Spleen (tissue), 11 donors: ENCODE results near the gene IMPG2. TPM values are rescaled to one million over a fixed set of nuclear protein-coding genes. Genes with fewer than 3 reads are reported as not detected.

Experiments
- DNase-seq: peaks from one replicate; pipeline ENCODE4 v3.0.0-alpha.2; 2020
- H3K27ac ChIP-seq, 8 donors: fragments of 200-600 bp; sonication (generic) in 7 of 8; 1 replicate in 4 of 8; 2 replicates in 4 of 8; pipeline versions ENCODE4 v1.5.0 to v1.8.0; 2016 to 2021; ENCODE audit warnings: inconsistent platforms in 4 of 8, mild to moderate bottlenecking in 4 of 8, moderate library complexity in 1 of 8
- H3K27me3 ChIP-seq, 7 donors: fragments of 200-600 bp; sonication (generic) in 6 of 7; replicated peaks in 1 of 7; 1 replicate in 4 of 7; 2 replicates in 3 of 7; pipeline versions ENCODE4 v1.5.0 to v1.8.0; 2016 to 2021; ENCODE audit warnings: inconsistent platforms in 3 of 7, mild to moderate bottlenecking in 1 of 7
- H3K36me3 ChIP-seq, 6 donors: fragments of 200-600 bp; sonication (generic) in 5 of 6; 1 replicate in 4 of 6; 2 replicates in 2 of 6; pipeline versions ENCODE4 v1.5.0 to v1.8.0; 2016 to 2021; ENCODE audit warnings: inconsistent platforms in 2 of 6
- H3K4me1 ChIP-seq, 6 donors: fragments of 200-600 bp; sonication (generic) in 5 of 6; 1 replicate in 3 of 6; 2 replicates in 3 of 6; pipeline versions ENCODE4 v1.5.0 to v1.8.0; 2016 to 2021; ENCODE audit warnings: inconsistent platforms in 3 of 6
- H3K4me3 ChIP-seq, 8 donors: fragments of 200-600 bp; sonication (generic) in 7 of 8; 1 replicate in 4 of 8; 2 replicates in 4 of 8; pipeline versions ENCODE4 v1.5.0 to v1.8.0; 2016 to 2021; ENCODE audit warnings: inconsistent platforms in 4 of 8, mild to moderate bottlenecking in 4 of 8, moderate library complexity in 2 of 8
- H3K9me3 ChIP-seq, 8 donors: fragments of 200-600 bp; sonication (generic) in 7 of 8; 1 replicate in 4 of 8; 2 replicates in 4 of 8; pipeline versions ENCODE4 v1.5.0 to v1.8.0; 2016 to 2021; ENCODE audit warnings: inconsistent platforms in 4 of 8
- POLR2A ChIP-seq, 3 donors: fragments of 450-650 bp; IDR thresholded peaks; one replicate each; pipeline ENCODE4 v1.5.1; 2017; ENCODE audit warnings: antibody characterized with exemption in 3 of 3, mild to moderate bottlenecking in 1 of 3
- POLR2AphosphoS5 ChIP-seq, 3 donors: sonication (generic); formaldehyde crosslinking; IDR thresholded peaks; one replicate each; pipeline ENCODE4 v1.5.1; 2017; ENCODE audit warnings: antibody characterized with exemption in 3 of 3
- WGBS, 5 donors: extraction: QIAGEN DNeasy Blood & Tissue Kit in 3 of 5; methylation state at CpG; one replicate each; pipeline versions ENCODE4 v1.1.5 to v1.1.7; 2013 to 2018; 5-methylcytosine and 5-hydroxymethylcytosine counted together
- intact Hi-C: fragments of 100-400 bp; cut with DNase I; formaldehyde crosslinking; loops from one replicate; pipeline ENCODE4 v1.15.0; 2023; ENCODE audit warnings: low total_unique reads
- polyA plus RNA-seq, 3 donors: library from polyadenylated mRNA; stranded (reverse); fragments of 200-250 nt; gene quantifications; one replicate each; pipeline ENCODE4 v1.2.1, GENCODE V29; 2013
- total RNA-seq, 7 donors: library from RNA; depleted of rRNA in 3 of 7; stranded (reverse); fragments of >200 nt in 3 of 7; fragmentation: NEBNext Ultra II Directional in 4 of 7; extraction: Animal tissue kit (Norgen Biotek cat#: 25700) in 4 of 7; gene quantifications; one replicate each; pipeline versions ENCODE4 v1.1.0 to v1.2.1, GENCODE V29; 2016 to 2021
- TF ChIP-seq, protein P1 (sequence below), 11 experiments: fragments of 200-600 bp in 7 of 11; fragments of 450-650 bp in 4 of 11; sonication (generic) in 4 of 11; IDR thresholded peaks in 8 of 11; conservative IDR thresholded peaks in 3 of 11; 1 replicate in 7 of 11; 2 replicates in 4 of 11; pipeline versions ENCODE4 v1.4.0 to v1.8.0; 2016 to 2021; ENCODE audit warnings: antibody characterized with exemption in 11 of 11, inconsistent platforms in 4 of 11, mild to moderate bottlenecking in 1 of 11
- donor health status: healthy with polysubstance abuse.
- donor health status: DM: no; HTN: no; CAD: no; lungs with moderate emphysema.
- donor health status: DM: no; HTN: no; CAD: no.
- donor health status: Bipolar disorder and iron deficiency.
- donor health status: healthy.
- donor health status: DM: no; HTN: no; CAD: no.
- donor health status: DM: yes; HTN: yes; CAD: no.

The IMPG2 gene
- total and polyA plus RNA-seq, 10 donors, result 0.06 to 1.2 (median 0.52) TPM

DNA sequence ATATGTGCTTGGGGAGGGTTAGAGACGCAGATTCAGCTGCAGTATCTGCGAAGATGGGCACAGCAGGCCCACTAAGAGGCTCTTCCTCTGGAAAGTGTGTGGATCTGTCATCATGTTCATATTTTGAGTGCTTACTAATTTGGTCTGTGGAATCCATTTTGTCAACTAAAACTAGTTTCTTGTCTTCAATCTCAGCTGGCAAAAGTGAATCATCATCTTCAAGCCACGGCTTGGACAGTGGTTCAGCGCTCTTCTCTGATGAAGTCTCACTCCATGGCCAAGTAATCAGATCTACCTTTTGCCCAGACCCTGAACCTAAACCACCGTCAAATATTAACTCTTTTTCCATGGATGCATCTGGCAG lies 76.2 kb downstream of the IMPG2 start:
- no peaks in the 10 kb centered on the region for H3K27me3 ChIP-seq
- intact Hi-C loops, result no loop called here
- WGBS, 5 donors, result 90 to 94% (median 93%) methylated on average over 5 of the region's 5 CpGs
- H3K4me3 ChIP-seq, result no peak overlapping the region
- no peaks in the 10 kb centered on the region for H3K9me3 ChIP-seq
- TF ChIP-seq, protein P1, sequence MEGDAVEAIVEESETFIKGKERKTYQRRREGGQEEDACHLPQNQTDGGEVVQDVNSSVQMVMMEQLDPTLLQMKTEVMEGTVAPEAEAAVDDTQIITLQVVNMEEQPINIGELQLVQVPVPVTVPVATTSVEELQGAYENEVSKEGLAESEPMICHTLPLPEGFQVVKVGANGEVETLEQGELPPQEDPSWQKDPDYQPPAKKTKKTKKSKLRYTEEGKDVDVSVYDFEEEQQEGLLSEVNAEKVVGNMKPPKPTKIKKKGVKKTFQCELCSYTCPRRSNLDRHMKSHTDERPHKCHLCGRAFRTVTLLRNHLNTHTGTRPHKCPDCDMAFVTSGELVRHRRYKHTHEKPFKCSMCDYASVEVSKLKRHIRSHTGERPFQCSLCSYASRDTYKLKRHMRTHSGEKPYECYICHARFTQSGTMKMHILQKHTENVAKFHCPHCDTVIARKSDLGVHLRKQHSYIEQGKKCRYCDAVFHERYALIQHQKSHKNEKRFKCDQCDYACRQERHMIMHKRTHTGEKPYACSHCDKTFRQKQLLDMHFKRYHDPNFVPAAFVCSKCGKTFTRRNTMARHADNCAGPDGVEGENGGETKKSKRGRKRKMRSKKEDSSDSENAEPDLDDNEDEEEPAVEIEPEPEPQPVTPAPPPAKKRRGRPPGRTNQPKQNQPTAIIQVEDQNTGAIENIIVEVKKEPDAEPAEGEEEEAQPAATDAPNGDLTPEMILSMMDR (IDR thresholded peaks at IDR 0.05 in 8 of 11, conservative IDR thresholded peaks at IDR 0.05 in 3 of 11), result no peak
- TF ChIP-seq POLR2AphosphoS5 (IDR thresholded peaks at IDR 0.05), result no peak
- no peak for TF ChIP-seq POLR2A (IDR thresholded peaks at IDR 0.05)
- no peak overlapping the region for H3K27ac ChIP-seq
- H3K36me3 ChIP-seq, result peaks cover 0 to 9% (median 0%) of the 10 kb centered on the region in 6 donors
- DNase-seq, result no peak
- peaks cover 0 to 3% (median 0%) of the 10 kb centered on the region in 6 donors for H3K4me1 ChIP-seq

DNA sequence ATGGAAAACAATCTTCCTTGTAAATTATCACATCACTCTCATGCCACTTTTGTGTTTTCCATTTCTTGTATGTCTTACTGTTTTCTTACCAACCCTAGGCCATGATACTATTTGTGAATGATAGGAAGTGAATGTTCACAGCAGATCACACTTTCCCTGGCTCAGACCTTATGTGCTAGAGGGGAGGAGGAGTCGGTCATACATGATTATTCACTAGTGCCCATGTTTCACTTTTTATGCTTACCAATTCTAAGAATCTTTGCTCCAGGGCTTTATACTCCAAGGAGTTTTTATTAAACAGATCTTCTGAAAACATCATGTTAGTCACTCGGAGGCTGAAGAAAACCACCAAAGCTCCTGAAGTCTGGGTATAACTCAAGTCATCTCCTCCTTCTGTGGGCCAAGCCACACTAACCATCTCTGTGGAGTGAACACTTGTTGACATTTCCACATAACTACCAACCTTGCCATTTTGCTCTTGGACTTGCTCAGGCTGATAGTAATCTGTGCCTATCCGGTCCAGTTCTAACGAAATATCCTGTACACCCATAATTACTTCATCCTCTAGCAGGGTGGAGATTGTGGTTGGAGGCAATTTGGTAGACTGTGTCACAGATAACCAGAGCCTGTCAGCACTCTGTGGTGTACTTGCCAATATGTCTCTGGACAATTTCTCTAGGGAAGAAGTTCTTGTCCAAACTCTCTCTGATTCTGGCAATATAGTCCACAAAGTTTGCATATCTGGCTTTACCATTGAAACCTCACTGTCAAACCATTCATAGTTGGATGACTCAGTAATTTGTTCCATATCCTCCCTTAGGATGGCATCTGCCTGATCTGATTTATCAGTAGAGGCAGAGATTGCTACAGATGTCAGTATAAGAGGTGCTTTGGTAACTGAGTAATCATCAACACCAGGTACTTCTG lies 76.8 kb downstream of the IMPG2 start:
- intact Hi-C loops, result no loop called here
- Histone ChIP-seq H3K27ac (no peak overlapping the region), H3K9me3 (no peaks in the 10 kb centered on the region), H3K36me3 (peaks cover 0 to 9% (median 0%) of the 10 kb centered on the region in 6 donors), H3K27me3 (no peaks in the 10 kb centered on the region), H3K4me3 (no peak overlapping the region), H3K4me1 (no peaks in the 10 kb centered on the region)
- TF ChIP-seq POLR2AphosphoS5 (IDR thresholded peaks at IDR 0.05), result no peak
- TF ChIP-seq POLR2A (IDR thresholded peaks at IDR 0.05), result no peak
- TF ChIP-seq, protein P1 (IDR thresholded peaks at IDR 0.05 in 8 of 11, conservative IDR thresholded peaks at IDR 0.05 in 3 of 11), result no peak
- WGBS, 5 donors, result 79 to 96% (median 86%) methylated on average over 4 of the region's 4 CpGs
- DNase-seq, result no peak

GRCh38 chr3:101240719-101241399 lies 79.5 kb downstream of the IMPG2 start:
- Histone ChIP-seq H3K9me3 (no peaks in the 10 kb centered on the region), H3K4me1 (no peaks in the 10 kb centered on the region), H3K27ac (no peak overlapping the region), H3K4me3 (no peak overlapping the region), H3K36me3 (peaks cover 0 to 14% (median 0%) of the 10 kb centered on the region in 6 donors), H3K27me3 (no peaks in the 10 kb centered on the region)
- TF ChIP-seq POLR2AphosphoS5 (IDR thresholded peaks at IDR 0.05), result no peak
- TF ChIP-seq, protein P1 (IDR thresholded peaks at IDR 0.05 in 8 of 11, conservative IDR thresholded peaks at IDR 0.05 in 3 of 11), result no peak
- no peak for TF ChIP-seq POLR2A (IDR thresholded peaks at IDR 0.05)
- DNase-seq, result no peak
- intact Hi-C loops, result no loop called here
- 88 to 93% (median 89%) methylated on average over 1 of the region's 1 CpG for WGBS, 5 donors

GRCh38 chr3:101235048-101235447 lies 85.3 kb downstream of the IMPG2 start:
- H3K27ac ChIP-seq, result no peak overlapping the region

More at GRCh38 chr3:101235048-101235447, 85.3 kb downstream of the IMPG2 start:
- no peak for TF ChIP-seq POLR2AphosphoS5 (IDR thresholded peaks at IDR 0.05)
- TF ChIP-seq POLR2A (IDR thresholded peaks at IDR 0.05), result no peak
- TF ChIP-seq, protein P1 (IDR thresholded peaks at IDR 0.05 in 8 of 11, conservative IDR thresholded peaks at IDR 0.05 in 3 of 11), result no peak
- WGBS, 5 donors, result 92 to 99% (median 92%) methylated on average over 3 of the region's 3 CpGs
- intact Hi-C loops, result no loop called here
- no peak overlapping the region for H3K4me3 ChIP-seq
- H3K36me3 ChIP-seq, result peaks cover 0 to 6% (median 0%) of the 10 kb centered on the region in 6 donors
- H3K9me3 ChIP-seq, result no peaks in the 10 kb centered on the region
- no peaks in the 10 kb centered on the region for H3K4me1 ChIP-seq
- no peak for DNase-seq
- H3K27me3 ChIP-seq, result no peaks in the 10 kb centered on the region
